Heart left ventricle (tissue), 16 donors: Measurements from ENCODE around the gene CALHM2. TPM values are rescaled to one million over a fixed set of nuclear protein-coding genes. Genes with fewer than 3 reads are reported as not detected.
A peak's percentile ranks its signal among the peaks of the same experiment; 100 is the strongest.

Experiments
- ATAC-seq, 4 donors: fragments of 200-7000 bp; cut with Tn5 transposase; one replicate each; pipeline ENCODE4 v1.9.1; 2020 to 2022; ENCODE audit warnings: moderate library complexity in 4 of 4, mild to moderate bottlenecking in 3 of 4, moderate number of reproducible peaks in 1 of 4
- DNase-seq, 5 donors: peaks; one replicate each; pipeline ENCODE4 v3.0.0-alpha.2; 2020
- H3K27ac ChIP-seq, 12 donors: fragments of 200-600 bp; sonication (generic) in 4 of 12; one replicate each; pipeline versions ENCODE4 v1.5.0 to v1.8.0; 2016 to 2022; ENCODE audit warnings: mild to moderate bottlenecking in 2 of 12
- H3K27me3 ChIP-seq, 9 donors: fragments of 200-600 bp; sonication (generic) in 2 of 9; one replicate each; pipeline versions ENCODE4 v1.5.1 to v1.8.0; 2016 to 2022; ENCODE audit warnings: mild to moderate bottlenecking in 3 of 9
- H3K36me3 ChIP-seq, 9 donors: fragments of 200-600 bp; sonication (generic) in 2 of 9; one replicate each; pipeline versions ENCODE4 v1.5.0 to v1.8.0; 2018 to 2022; ENCODE audit warnings: mild to moderate bottlenecking in 2 of 9
- H3K4me1 ChIP-seq, 12 donors: fragments of 200-600 bp; sonication (generic) in 4 of 12; one replicate each; pipeline versions ENCODE4 v1.5.0 to v1.8.0; 2016 to 2022; ENCODE audit warnings: mild to moderate bottlenecking in 3 of 12
- H3K4me3 ChIP-seq, 12 donors: fragments of 200-600 bp; sonication (generic) in 4 of 12; one replicate each; pipeline versions ENCODE4 v1.5.0 to v1.8.0; 2017 to 2022; ENCODE audit warnings: mild to moderate bottlenecking in 9 of 12, moderate library complexity in 4 of 12
- H3K9me3 ChIP-seq, 12 donors: fragments of 200-600 bp; sonication (generic) in 4 of 12; one replicate each; pipeline versions ENCODE4 v1.5.0 to v1.8.0; 2016 to 2022; ENCODE audit warnings: mild to moderate bottlenecking in 1 of 12
- POLR2A ChIP-seq, 2 donors: fragments of 450-650 bp; IDR thresholded peaks; one replicate each; pipeline ENCODE4 v1.6.1; 2017; ENCODE audit warnings: antibody characterized with exemption in 2 of 2, mild to moderate bottlenecking in 2 of 2, moderate library complexity in 2 of 2
- WGBS, 4 donors: extraction: QIAGEN DNeasy Blood & Tissue Kit in 2 of 4; methylation state at CpG; one replicate each; pipeline versions ENCODE4 v1.1.5 to v1.1.7; 2013 to 2018; 5-methylcytosine and 5-hydroxymethylcytosine counted together
- intact Hi-C, 10 donors: fragments of 100-400 bp; cut with DNase I; formaldehyde crosslinking; loops; one replicate each; pipeline versions ENCODE4 v1.11.1 to v1.14.2; 2022
- polyA plus RNA-seq, 2 donors: library from polyadenylated mRNA; stranded (reverse); fragments of 200-250 nt; gene quantifications; one replicate each; pipeline ENCODE4 v1.2.3, GENCODE V29; 2013
- total RNA-seq, 9 donors: library from RNA; depleted of rRNA in 2 of 9; stranded (reverse); fragments of >200 nt in 2 of 9; fragmentation: NEBNext Ultra II Directional in 3 of 9; extraction: Animal tissue kit (Norgen Biotek cat#: 25700) in 3 of 9; gene quantifications; one replicate each; pipeline versions ENCODE4 v1.1.0 to v1.2.4, GENCODE V29; 2016 to 2023
- TF ChIP-seq, protein P1 (sequence below), 12 donors: fragments of 200-600 bp; sonication (generic) in 4 of 12; IDR thresholded peaks; one replicate each; pipeline versions ENCODE4 v1.5.0 to v1.8.0; 2018 to 2022; ENCODE audit warnings: antibody characterized with exemption in 12 of 12, mild to moderate bottlenecking in 5 of 12
- donor health status: ischemic (EF 13 %, LVEDD 7.1; RV severe dilation, severe dysfunction).
- donor health status: healthy with polysubstance abuse.
- donor health status: DM: no; HTN: yes; CAD: no.
- donor health status: DM: no; HTN: no; CAD: no.
- donor health status: ischemic (EF 25% LVEDD 6.9; RV normal size, moderate dysfunction).
- donor health status: ischemic (EF 25% LVEDD 5.7; RV mildly dilated, moderate dysfunction).
- donor health status: healthy.
- donor health status: DM: yes; HTN: yes; CAD: no.
- donor health status: ischemic (EF 35%, LVEDD 5.7; RV mildly dilated, moderate dysfunction).
- donor health status: nonischemic (EF 11% LVEDD 7.7; RV severe dilation, severe dysfunction).
- donor health status: DM: yes; HTN: yes; CAD: no.
- donor health status: PGD.
- donor health status: ischemic (EF 29% LVEDD 5.4; RV normal size, mild dysfunction).
- donor health status: nonischemic (EF 23%, LVEDD 6.1; RV moderate dilation, normal function).

The CALHM2 gene
- total and polyA plus RNA-seq, 11 donors = 8.2 to 36.8 (median 11.2) TPM

DNA sequence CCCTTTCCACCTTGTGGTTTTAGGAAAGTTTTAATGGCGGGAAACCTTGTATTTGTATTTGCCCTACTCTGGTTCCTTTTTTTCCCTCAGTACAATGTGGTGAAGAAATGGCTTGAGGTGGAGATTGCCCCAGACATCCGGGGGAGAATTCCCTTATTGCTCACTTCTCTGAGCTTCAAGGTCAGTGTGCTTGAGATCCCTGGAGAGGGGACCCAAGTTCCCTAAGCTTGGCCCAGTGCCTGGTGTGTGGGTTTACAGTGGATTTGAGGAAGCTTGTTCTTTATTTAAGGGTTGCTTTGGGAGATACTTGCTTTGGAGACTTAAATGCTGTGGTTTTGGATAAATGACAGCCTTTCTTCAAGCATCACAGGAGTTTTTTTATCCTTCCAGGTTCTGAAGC, 18.3 kb downstream of the CALHM2 start:
- 67 to 83% (median 82%) methylated on average over 2 of the region's 2 CpGs for WGBS, 4 donors
- Histone ChIP-seq H3K36me3 (peaks cover 0 to 98% (median 93%) of the 10 kb centered on the region in 9 donors), H3K27ac (peak overlapping the region in 1 of 12 donors; percentile 24), H3K4me3 (no peak overlapping the region), H3K4me1 (peaks cover 0 to 16% (median 0%) of the 10 kb centered on the region in 12 donors), H3K27me3 (no peaks in the 10 kb centered on the region), H3K9me3 (no peaks in the 10 kb centered on the region)
- ATAC-seq (peak in 2 of 4 donors; percentile 64 to 68), DNase-seq (peak in 4 of 5 donors; percentile 49 to 66 (median 58))
- intact Hi-C loops = loop anchor here in 1 of 10 donors (10.0 kb wide), 1 partner anchor 141 kb away; no protein-coding TSS in a partner anchor
- TF ChIP-seq, protein P1, sequence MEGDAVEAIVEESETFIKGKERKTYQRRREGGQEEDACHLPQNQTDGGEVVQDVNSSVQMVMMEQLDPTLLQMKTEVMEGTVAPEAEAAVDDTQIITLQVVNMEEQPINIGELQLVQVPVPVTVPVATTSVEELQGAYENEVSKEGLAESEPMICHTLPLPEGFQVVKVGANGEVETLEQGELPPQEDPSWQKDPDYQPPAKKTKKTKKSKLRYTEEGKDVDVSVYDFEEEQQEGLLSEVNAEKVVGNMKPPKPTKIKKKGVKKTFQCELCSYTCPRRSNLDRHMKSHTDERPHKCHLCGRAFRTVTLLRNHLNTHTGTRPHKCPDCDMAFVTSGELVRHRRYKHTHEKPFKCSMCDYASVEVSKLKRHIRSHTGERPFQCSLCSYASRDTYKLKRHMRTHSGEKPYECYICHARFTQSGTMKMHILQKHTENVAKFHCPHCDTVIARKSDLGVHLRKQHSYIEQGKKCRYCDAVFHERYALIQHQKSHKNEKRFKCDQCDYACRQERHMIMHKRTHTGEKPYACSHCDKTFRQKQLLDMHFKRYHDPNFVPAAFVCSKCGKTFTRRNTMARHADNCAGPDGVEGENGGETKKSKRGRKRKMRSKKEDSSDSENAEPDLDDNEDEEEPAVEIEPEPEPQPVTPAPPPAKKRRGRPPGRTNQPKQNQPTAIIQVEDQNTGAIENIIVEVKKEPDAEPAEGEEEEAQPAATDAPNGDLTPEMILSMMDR (IDR thresholded peaks at IDR 0.05) = no peak
- TF ChIP-seq POLR2A (IDR thresholded peaks at IDR 0.05) = no peak

DNA sequence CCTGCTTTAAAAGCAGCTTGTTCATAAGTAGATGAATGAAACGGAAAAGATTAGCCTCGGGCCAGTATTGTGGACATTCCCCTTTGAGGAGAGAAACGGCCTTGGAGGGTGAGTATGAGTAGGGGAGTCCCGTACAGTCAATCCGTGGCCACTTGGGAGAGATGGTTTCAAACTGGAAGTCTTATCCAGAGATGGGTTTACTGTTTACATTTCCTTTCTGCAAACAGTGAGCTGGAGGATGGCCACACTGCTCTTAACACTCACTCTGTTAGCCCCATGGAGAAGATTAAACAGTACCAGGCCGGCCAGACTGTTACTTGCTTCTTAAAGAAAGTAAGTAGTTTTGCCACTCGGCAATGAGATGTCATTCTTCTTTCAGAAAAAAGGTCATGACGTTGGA, 20.3 kb downstream of the CALHM2 start:
- H3K27me3 ChIP-seq = no peaks in the 10 kb centered on the region
- H3K36me3 ChIP-seq = peaks cover 0 to 98% (median 93%) of the 10 kb centered on the region in 9 donors
- H3K9me3 ChIP-seq = no peaks in the 10 kb centered on the region
- peaks cover 0 to 16% (median 0%) of the 10 kb centered on the region in 12 donors for H3K4me1 ChIP-seq
- ATAC-seq = no peak
- H3K27ac ChIP-seq = no peak overlapping the region
- no peak overlapping the region for H3K4me3 ChIP-seq
- intact Hi-C loops = loop anchor here in 1 of 10 donors (10.0 kb wide), 1 partner anchor 143 kb away; no protein-coding TSS in a partner anchor
- WGBS, 4 donors = 76 to 82% (median 79%) methylated on average over 8 of the region's 8 CpGs
- no peak for DNase-seq
- TF ChIP-seq POLR2A (IDR thresholded peaks at IDR 0.05) = no peak
- TF ChIP-seq, protein P1 (IDR thresholded peaks at IDR 0.05) = no peak

DNA sequence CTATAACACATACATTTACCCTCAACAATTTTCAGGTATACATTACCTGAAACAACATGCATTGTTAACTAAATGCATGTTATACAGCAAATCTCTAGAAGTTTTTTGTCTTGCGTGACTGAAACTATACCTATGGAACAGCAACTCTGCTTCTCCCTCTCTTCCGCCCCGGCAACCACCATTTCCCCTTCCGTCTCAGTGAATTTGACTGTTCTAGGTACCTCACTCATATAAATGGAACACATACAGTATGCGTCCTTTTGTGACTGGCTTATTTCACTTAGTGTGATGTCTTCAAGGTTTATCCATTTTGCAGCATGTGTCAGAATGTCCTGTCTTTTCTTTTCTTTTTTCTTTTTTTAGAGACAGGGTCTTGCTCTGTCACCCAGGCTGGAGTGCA, 22.5 kb downstream of the CALHM2 start:
- Histone ChIP-seq H3K27ac (no peak overlapping the region), H3K9me3 (no peaks in the 10 kb centered on the region), H3K27me3 (no peaks in the 10 kb centered on the region), H3K4me3 (no peak overlapping the region), H3K4me1 (peaks cover 0 to 15% (median 0%) of the 10 kb centered on the region in 12 donors), H3K36me3 (peaks cover 0 to 98% (median 93%) of the 10 kb centered on the region in 9 donors)
- ATAC-seq (no peak), DNase-seq (no peak)
- WGBS, 4 donors = 95 to 98% (median 95%) methylated on average over 5 of the region's 5 CpGs
- intact Hi-C loops = loop anchor here in 1 of 10 donors (10.0 kb wide), 1 partner anchor 145 kb away; no protein-coding TSS in a partner anchor
- TF ChIP-seq POLR2A (IDR thresholded peaks at IDR 0.05) = no peak
- TF ChIP-seq, protein P1 (IDR thresholded peaks at IDR 0.05) = no peak

DNA sequence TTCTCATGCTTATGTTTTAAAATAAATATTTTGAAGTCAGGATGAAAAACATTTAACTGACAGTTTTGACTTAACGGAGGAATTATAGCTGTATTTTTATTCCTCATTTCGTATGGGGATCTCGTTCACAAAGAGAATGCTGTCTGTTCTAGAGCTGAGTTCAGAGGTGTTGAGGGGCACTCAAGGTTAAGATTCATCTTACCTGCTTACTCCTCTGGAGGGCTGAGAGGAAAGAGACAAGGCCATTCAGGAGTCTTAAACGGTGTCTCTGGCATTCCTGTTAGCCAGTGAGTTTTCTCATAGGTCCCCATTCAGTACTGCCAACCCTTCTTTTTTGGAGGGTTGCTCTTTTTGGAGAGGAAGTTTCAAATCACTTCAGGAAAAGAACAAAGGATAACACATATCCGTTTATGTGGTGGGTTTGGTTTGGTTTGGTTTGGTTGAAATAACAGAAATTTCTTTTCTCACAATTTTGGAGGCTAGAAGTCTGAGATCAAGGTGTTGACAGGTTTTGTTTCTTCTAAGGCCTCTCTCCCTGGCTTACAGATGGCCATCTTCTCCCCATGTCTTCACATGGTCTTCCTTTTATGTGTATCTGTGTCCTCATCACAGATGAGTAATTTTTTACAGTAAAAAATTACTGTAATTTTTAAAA, 23.1 kb downstream of the CALHM2 start:
- no peak for TF ChIP-seq POLR2A (IDR thresholded peaks at IDR 0.05)
- TF ChIP-seq, protein P1 (IDR thresholded peaks at IDR 0.05) = no peak
- Histone ChIP-seq H3K27me3 (no peaks in the 10 kb centered on the region), H3K4me3 (no peak overlapping the region), H3K4me1 (peaks cover 0 to 10% (median 0%) of the 10 kb centered on the region in 12 donors), H3K9me3 (no peaks in the 10 kb centered on the region), H3K27ac (no peak overlapping the region), H3K36me3 (peaks cover 0 to 98% (median 93%) of the 10 kb centered on the region in 9 donors)
- ATAC-seq (no peak), DNase-seq (no peak)
- WGBS, 4 donors = 68 to 77% (median 75%) methylated on average over 5 of the region's 5 CpGs
- intact Hi-C loops = no loop called here
